ENCODE results near the gene GPR68. TPM values are rescaled to one million over a fixed set of nuclear protein-coding genes. Genes with fewer than 3 reads are reported as not detected.

The GPR68 gene
- total RNA-seq = 0.09 and 0.47 TPM in 2 replicates

GRCh38 chr14:91244501-91244901, at the start of gene GPR68:
Gene GPR68 (minus strand): TSS chr14:91244704. CDS start chr14:91235050, 9,654 bp downstream.

Other genes starting within 250 kb of the GPR68 start
- gene RPS6KA5, start 184.1 kb downstream of the GPR68 start, total RNA-seq = 0.35 and 0.51 TPM in 2 replicates
- 20.9 and 32.4 TPM in 2 replicates for gene DGLUCY, start 130.6 kb downstream of the GPR68 start, total RNA-seq
- gene CCDC88C, start 173.1 kb upstream of the GPR68 start, total RNA-seq = 0.70 and 0.85 TPM in 2 replicates